GM18499 (cell line): Measurements from ENCODE around the gene SAPCD2.

Experiments
- ATAC-seq: cut with Tn5 transposase; IDR thresholded peaks from one replicate; pipeline ENCODE4 v1.9.1; 2021; ENCODE audit warnings: moderate number of reproducible peaks; ENCODE audit not compliant: insufficient read depth, unreplicated experiment

SAPCD2 gene

GRCh38 chr9:137050570-137050969, 19.8 kb downstream of the SAPCD2 start:
- ATAC-seq = no peak

DNA sequence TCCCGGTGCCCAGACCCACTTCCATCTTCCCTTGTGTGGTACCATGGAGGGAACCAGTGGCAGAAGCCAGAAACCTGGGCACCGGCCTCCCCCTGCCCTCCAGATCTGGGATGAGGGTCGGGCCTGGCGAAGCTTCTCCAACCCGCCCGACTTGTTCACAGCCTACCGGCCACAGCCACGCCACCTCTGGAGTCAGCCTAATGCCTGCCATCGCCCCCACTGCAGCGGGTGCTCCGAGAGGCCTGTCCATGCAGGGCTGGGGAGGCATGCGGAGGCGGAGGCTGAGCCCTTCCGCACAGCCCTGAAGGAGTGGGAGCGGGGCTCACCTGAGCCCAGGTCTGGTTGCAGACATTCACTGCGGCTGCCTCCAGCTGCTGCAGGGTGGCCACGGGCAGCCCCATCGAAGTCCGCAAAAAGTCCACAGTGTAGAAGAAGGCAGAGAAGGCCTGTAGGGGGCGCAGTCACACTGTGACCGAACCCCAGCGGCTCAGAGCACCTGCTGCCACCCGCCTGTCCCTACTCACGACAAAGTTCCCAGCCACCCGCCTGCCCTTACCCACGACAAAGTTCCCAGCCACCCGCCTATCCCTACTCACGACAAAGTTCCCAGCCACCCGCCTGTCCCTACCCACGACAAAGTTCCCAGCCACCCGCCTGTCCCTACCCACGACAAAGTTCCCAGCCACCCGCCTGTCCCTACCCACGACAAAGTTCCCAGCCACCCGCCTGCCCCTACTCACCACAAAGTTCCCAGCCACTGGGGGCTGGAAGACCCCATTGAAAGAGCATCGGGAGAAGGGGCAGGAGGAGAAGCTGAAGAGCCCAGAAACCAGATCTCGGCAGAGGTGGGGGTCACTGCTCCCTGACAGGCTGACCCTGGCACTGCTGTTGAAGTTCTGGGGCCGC, 20.6 kb downstream of the SAPCD2 start:
- ATAC-seq = no peak

DNA sequence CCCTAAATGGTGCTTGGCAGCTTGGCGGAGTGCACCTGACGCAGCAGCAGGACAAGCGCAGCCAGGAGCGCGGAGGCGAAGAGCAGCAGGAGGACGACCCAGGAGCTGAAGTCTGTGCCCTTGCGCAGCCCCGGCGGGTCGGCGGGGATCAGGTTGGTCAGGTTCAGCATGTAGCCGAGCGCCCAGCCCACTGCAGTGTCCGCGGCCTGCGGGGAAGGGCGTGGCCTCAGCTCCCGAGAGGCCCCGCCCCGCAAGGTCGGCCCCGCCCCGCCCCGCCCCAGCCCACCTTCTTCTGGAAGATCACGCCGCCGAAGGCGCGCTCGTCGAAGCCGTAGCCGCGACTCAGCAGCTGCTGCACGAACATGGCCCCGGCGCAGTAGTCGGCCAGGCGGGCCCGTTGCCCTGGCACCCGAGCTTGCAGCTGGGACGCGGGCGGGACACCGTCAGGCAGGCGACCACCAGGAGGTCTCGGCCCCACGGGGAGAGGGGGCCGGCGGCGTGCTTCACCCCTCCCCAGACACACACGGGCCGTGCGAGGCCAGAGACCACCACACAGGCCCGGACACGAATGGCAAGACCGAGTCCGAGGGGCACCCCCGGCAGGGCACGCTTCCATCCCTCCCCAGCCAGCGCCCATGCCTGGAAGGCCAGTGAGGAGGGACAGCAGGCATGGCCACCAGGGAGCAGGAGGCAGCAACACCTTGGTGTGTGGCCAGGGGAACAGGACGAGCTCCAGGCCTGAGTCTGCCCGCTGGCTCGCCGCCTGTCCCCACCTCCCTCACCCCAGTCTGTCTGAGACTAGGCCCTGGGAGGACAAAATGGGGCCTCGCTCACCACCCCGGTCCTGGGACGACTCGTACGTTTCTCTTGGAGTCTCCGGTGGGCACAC, 21.5 kb downstream of the SAPCD2 start:
- no peak for ATAC-seq

GRCh38 chr9:137046088-137046787, 24.1 kb downstream of the SAPCD2 start, which contains the start of gene NPDC1:
Gene NPDC1, minus strand, starts transcription at chr9:137046177. Its CDS starts 188 bp downstream, at chr9:137045989.
- no peak for ATAC-seq

- ATAC-seq = no peak
These were observed 24.9 kb downstream of the SAPCD2 start for GRCh38 chr9:137045294-137046087.

- ATAC-seq = no peak
These were observed 25.7 kb downstream of the SAPCD2 start for GRCh38 chr9:137044502-137045177.

- no peak for ATAC-seq
These were observed 26.3 kb downstream of the SAPCD2 start for GRCh38 chr9:137044037-137044436.

GRCh38 chr9:137042751-137043727, 27.3 kb downstream of the SAPCD2 start:
- no peak for ATAC-seq

- no peak for ATAC-seq
These were observed 29.2 kb downstream of the SAPCD2 start for GRCh38 chr9:137041124-137041523.

GRCh38 chr9:137040568-137040967, 29.8 kb downstream of the SAPCD2 start:
- ATAC-seq = no peak

DNA sequence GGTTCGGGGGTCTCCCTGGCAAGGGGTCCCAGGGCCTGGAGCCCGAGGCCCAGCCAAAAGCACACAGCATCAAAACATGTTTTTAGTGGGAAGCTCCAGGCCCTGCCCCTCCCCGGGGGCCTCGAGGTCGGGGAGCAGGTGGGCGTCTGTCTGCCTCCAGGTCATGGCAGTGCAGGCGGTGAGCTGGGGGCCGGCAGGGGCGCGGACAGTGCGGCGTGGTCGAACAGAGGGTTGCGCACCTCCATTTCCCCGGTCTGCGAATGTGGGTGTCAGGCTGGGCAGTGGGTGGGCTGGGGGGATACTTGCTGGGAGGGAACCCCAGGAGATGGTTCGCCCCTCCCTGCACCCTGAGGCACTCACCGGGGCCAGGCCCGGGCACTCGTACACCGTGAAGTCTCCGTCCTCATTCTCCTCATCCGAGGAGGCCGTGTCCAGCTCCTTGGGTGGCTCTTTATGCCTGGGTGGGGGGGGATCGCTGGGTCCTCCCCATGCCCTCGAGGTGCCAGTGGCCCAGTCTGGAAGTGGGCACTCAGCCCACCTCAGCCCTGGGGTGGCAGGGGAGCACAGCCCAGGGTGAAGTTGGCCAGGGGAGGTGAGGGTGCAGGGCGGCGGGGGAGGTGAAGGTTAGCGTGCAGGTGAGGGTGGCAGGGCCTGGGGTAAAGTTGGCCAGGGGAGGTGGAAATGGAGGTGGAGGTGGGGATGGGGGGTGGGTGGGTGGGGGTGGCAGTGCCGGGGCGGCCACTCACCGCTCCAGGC, 30.6 kb downstream of the SAPCD2 start:
- ATAC-seq = no peak

GRCh38 chr9:137038916-137039315, 31.4 kb downstream of the SAPCD2 start:
- no peak for ATAC-seq

GRCh38 chr9:137037483-137037882, 32.9 kb downstream of the SAPCD2 start:
- no peak for ATAC-seq

GRCh38 chr9:137037035-137037434, 33.3 kb downstream of the SAPCD2 start:
- no peak for ATAC-seq

DNA sequence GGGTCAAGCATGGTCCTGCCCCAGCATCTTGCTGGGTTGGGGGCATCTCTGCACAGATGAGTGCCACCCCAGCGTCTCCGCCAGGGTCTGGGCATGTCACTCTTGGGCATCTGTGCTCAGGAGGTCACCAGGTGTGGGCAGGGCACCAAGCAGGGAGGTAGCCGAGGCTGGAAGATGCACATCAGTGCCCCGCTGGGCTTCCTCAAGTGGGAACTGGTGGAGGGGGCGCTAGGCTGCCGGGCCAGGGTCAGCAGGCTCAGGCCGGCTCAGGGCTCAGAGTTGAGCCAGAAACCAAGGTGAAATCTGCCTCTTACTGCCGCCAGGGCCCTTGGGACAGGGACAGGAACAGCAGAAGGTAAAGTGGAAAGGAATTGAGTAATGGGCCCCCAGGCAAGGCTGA, 34.4 kb downstream of the SAPCD2 start:
- no peak for ATAC-seq

GRCh38 chr9:137035507-137035834, 34.9 kb downstream of the SAPCD2 start:
- ATAC-seq = no peak

- ATAC-seq = no peak
These were observed 35.4 kb downstream of the SAPCD2 start for GRCh38 chr9:137034709-137035506.
